ENCODE results near the gene ERCC6L2.

Gene ERCC6L2

GRCh38 chr9:95862343-95862742 is 13.1 kb upstream of the ERCC6L2 start:
- DNase-seq = no peak

DNA sequence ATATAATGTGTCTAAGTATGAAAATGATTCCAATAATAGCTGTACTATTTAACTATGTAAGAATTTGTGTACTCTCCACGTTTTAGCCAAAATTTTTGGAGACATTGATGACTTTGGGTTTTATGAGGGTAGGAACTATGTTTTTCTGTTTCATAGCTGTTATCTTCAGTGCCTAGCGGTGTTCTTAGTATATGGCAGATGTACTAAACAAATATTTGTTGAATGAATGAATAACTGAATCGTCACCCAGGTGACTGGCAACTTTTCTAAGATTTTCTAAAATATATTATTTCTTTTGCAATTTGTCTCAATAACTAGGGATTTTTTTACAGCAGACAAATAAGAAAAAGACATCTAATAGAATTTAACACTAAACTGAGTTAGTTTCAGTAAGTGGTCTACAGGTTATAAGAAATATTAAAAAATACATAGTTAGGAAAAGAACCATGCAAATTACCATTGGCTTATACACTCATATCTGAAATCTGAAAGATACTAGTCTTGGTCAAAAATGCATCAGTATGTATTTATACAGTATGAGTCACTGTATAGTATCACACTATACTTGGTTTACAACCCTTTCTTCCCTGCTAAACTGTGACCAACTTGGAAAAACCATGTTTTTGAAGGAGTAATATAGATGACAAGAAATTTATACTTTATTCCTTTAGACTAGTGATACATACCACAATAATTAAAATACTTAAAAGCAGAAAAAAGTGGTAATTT is 10.5 kb upstream of the ERCC6L2 start:
- DNase-seq = no peak

DNA sequence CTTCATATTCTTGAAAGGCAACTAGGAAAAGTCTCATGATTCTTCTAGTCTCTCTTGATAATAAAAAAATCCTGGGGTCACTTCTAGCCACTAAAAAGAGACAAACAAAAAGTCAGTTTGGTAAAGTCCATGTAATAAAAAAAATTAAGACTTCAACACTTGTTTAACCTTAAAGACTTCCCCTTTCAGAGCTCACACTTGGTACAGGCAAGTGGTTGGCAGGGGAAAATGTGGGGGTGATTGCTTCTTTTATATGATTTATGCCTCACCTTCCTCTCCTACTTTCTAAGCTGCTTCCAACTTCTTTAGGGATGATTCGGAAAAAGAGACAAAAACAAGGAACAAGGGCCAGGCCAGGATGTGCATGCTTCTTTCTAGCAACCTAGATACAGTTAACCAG is 5.1 kb upstream of the ERCC6L2 start:
- DNase-seq = no peak

DNA sequence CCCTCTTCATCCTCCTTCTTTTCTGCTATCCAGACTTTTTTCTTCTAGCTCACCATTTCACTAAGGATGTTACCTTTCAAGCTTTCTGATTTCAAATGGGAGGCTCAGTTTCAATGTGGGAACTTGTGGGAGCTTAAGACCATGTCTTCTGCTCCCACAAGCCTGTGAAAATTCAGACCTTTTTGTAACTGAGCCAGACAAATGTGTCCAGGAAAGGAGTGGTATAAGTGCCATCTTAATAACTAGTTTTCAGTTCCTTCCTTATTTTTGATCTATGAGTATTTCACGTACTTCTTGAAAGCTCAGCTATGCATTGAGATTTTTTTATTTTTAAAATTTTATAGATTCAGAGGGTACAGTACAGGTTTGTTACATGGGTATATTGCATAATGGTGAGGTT is 4.6 kb upstream of the ERCC6L2 start:
- DNase-seq = no peak

GRCh38 chr9:95874303-95874988 is 1.0 kb upstream of the ERCC6L2 start:
- no peak for DNase-seq

DNA sequence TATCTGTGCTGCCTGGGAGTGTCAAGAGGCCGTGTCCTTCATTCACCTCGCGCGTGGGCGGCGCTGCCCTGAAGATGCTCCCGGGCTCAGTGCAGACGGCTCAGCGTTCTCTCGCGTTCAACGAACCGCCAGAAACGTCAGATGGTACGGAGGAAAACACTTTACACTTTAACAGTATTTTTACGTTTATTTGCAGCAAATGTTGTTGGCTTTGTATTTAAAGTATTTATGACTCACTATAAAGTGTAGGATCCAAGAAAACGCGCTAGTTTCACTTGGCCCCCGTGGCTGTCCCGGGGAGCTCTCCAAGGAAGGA is 544 bp upstream of the ERCC6L2 start:
- DNase-seq = peak in 33 of 51 donors; percentile 5 to 60 (median 30)

GRCh38 chr9:95876138-95876444 is 600 bp downstream of the ERCC6L2 start:
- DNase-seq = no peak

- DNase-seq = no peak
These were observed 1.1 kb downstream of the ERCC6L2 start for GRCh38 chr9:95876595-95876994.

DNA sequence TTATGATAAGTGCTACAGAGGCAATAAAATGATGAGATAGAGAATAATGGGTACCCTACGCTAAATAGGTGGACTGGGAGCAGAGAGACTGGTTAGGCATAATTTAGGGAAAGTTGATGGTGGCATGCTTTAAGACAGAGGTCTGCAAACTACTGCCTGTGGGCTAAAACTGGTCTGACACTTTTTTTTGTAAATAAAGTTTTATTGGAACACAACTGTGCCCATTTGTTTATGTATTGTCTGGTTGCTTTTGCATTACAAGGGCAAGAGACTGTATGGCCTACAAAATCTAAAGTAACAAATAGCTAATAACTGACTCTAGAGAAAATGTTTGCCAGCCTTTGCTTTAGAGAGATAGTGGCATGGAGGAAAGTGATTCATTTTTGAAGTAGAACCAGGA is 2.5 kb downstream of the ERCC6L2 start:
- no peak for DNase-seq

- DNase-seq = no peak
These were observed 4.1 kb downstream of the ERCC6L2 start for GRCh38 chr9:95879591-95879990.

GRCh38 chr9:95880021-95880690 is 4.7 kb downstream of the ERCC6L2 start:
- DNase-seq = no peak

DNA sequence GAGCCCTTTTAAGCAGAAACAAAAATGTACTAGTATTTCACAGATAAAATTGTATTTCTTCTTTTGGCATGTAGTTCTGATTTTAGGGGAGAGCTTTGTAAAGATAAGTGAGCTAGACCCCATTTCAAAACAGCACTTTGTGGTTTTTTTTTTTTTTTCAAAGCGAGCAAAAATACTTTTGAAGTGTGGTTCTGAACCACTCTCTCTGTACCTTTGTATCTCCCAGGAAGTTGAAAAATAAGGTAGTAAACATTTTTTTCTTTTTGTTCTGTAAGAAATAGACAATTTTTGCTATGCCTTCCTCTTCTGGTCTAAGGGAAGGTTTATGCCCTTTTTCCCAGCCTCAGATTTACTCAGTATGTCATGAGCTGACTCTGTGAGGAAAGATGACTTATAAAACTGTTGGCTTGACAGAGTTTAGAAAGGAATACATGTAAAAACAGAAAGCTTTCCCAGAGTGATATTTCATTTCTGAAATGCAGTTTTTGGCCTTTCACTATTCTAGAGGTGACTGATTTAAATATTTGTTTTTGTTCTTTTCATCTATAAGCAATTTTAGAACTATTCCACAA is 12.5 kb downstream of the ERCC6L2 start:
- DNase-seq = no peak

GRCh38 chr9:95890594-95890993 is 15.1 kb downstream of the ERCC6L2 start:
- no peak for DNase-seq

GRCh38 chr9:95891067-95891671 is 15.7 kb downstream of the ERCC6L2 start:
- no peak for DNase-seq

DNA sequence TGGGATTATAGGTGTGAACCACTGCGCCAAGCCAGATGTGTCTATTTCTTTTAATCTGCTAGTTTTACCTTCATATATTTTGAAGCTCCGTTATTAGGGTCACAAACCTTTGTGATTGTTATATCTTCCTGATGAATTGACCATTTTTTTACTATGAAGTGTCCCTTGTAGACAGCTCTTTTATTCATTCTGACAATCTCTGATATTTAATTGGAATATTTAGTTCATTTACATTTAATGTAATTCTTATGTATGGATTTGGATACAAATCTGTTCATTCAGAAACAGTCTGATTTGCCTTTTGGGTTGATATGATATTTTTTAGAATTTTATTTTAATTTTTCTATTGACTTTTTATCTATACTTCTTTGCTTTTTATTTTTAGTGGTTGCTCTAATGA is 17.2 kb downstream of the ERCC6L2 start:
- no peak for DNase-seq

GRCh38 chr9:95896580-95896979 is 21.1 kb downstream of the ERCC6L2 start:
- DNase-seq = no peak

- DNase-seq = no peak
These were observed 26.0 kb downstream of the ERCC6L2 start for GRCh38 chr9:95901506-95901905.

- no peak for DNase-seq
These were observed 27.9 kb downstream of the ERCC6L2 start for GRCh38 chr9:95903398-95903797.

DNA sequence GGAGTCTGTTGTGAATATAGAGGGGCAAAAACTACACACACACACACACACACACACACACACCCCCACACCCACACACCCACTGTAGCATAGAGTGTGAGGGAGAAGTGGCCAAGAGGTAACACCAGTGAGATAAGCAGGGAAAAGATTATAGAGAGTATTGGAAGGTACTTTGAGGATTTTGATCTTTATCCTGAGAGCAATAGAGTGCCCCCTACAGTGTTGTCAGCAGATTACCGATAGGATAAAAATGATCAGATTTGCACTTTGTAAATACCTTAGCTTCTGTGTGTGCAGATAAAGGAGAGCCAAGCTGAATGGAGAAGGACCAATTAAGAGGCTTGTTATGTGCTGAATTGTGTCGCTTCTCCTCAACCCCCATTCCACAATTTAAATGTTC is 32.3 kb downstream of the ERCC6L2 start:
- DNase-seq = no peak

DNA sequence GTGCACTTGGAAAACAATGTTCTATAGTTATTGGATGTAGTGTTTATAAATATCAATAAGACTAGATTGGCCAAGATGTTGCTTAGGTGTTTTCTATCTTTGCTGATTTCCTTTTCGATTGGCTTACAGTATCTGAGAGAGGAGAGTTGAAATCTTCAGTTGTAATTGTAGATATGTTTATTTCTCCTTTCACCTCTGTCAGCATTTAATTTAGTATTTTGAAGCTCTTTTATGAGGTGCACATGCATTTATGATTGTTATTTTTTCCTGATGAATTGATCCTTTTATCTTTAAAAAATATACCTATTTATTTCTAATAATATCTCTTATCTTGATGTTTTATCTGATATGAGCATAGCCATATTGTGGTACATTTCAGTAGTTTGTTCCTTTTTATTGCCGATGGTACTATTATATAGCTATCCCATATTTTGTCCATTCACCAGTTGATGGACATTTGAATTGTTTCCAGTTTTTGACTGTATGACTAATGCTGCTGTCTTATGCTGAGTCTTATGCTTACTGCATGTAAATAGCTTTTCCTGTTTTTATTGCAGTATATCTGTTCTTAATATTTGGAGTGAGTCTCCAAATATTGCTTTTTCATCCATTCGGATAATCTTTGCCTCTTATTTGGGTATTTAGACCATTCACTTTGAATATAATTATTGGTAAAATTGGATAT is 34.7 kb downstream of the ERCC6L2 start:
- no peak for DNase-seq

DNA sequence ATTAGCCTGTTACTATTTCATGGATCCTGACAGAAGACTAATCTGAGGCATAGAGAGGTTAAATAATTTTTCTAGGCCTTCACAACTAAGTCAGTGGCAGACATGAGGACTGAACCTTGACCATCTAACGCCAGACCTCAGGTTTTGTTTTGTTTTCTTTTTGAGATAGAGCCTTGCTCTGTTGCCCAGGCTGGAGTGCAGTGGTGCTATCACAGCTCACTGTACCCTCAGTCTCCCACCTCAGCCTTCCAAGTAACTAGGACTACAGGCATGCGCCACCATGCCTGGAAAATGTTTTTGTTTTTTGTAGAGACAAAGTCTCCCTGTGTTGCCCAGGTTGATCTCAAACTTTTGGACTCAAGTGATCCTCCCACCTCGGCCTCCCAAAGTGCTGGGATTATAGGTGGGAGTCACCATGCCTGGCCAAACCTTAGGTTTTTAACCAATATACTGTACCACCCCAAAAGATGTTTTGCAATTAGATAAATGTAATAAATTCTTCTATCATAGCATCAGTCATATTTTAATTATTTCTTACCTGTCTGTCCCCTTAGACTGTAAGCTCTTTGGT is 35.4 kb downstream of the ERCC6L2 start:
- no peak for DNase-seq
